Measurements from ENCODE around the gene ZNF296.
"Not testable (repeated sequence)": the region's sequence is repeated elsewhere in the genome, so short reads cannot be mapped to it uniquely, and the experiment has no call there.

ZNF296 gene

GRCh38 chr19:45110851-45111266 is 34.6 kb upstream of the ZNF296 start:
- no peak for TF ChIP-seq CTCF (IDR thresholded peaks at IDR 0.05; ENCODE audit: low read depth, low read length)
- no peak for DNase-seq (ENCODE audit: extremely low read depth, low read depth)

GRCh38 chr19:45107621-45108150 is 31.4 kb upstream of the ZNF296 start:
- no peak for DNase-seq (ENCODE audit: extremely low read depth, low read depth)
- no peak for TF ChIP-seq CTCF (IDR thresholded peaks at IDR 0.05; ENCODE audit: low read depth, low read length)

DNA sequence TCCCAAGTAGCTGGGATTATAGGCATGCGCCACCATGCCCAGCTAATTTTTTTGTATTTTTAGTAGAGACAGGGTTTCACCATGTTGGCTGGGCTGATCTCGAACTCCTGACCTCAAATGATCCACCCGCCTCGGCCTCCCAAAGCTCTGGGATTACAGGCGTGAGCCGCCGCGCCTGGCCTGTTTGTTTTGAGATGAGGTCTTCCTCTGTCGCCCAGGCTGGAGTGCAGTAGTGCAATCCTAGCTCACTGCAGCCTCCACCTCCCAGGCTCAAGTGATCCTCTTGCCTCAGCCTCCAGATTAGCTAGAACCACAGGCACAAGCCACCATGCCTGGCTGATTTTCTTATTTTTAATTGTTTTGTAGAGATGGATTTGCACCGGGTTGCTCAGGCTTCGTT is 30.1 kb upstream of the ZNF296 start:
- not testable (repeated sequence) for DNase-seq (ENCODE audit: extremely low read depth, low read depth)

- DNase-seq (ENCODE audit: extremely low read depth, low read depth): no peak
- TF ChIP-seq CTCF (IDR thresholded peaks at IDR 0.05; ENCODE audit: low read depth, low read length): no peak
Measured at GRCh38 chr19:45104658-45105349, 28.5 kb upstream of the ZNF296 start.

DNA sequence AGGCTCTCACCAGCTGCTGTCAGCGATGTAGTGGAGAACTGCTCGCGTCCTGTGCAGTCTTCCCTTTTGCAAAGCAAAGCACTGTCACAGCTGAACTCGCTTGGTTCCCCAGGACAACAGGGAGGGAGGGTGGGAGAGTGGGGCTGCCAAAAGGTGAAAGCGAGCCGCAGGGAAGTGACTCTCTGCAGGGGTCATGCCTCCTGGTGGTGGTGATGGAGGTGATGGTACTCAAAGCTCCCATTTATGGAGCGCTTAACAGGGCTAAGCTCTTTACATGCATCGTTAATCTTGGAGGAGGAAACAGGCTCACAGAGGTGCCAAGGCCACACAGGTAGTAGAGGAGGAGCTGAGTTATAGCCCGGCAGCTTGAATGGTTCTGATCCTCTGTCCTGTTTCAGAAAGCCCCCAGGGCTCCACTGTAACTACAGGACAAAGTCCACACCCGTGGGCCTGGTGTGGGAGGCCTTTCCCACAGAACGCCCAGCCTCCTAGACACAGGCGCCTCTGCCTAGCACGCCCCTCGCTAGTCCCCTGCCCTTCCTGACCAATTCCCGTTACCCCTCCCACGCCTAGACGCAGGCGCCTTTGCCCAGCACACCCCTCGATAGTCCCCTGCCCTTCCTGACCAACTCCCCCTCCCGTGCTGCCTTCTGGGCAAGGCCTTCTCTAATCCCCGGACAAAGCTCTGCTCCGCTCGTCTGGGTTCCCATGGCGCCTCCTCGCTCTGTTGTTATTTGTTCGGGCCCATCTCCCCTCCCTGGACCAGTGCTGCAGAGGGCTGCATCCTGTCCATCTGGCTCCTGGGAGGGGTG is 27.4 kb upstream of the ZNF296 start:
- no peak for DNase-seq (ENCODE audit: extremely low read depth, low read depth)

DNA sequence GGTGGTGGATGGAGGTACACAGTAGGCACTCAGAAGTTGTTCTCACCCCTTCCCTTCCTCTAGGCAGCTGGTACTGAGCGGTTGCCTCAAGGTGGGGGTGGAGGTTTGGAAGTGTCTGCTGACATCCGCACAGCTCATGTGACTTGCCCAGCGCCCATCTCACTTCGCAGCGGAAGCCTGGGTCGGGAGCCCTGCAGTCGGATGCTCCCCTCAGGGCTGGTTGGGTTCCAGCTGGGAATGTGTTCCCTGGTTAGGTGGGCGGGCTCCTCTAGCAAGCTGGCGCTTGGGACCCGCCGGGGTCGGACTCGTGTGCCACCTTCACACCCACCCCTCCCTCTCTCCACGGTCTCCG is 26.9 kb upstream of the ZNF296 start:
- no peak for DNase-seq (ENCODE audit: extremely low read depth, low read depth)
- no peak for TF ChIP-seq CTCF (IDR thresholded peaks at IDR 0.05; ENCODE audit: low read depth, low read length)

More for the DNA sequence above, 27.4 kb upstream of the ZNF296 start:
- no peak for TF ChIP-seq CTCF (IDR thresholded peaks at IDR 0.05; ENCODE audit: low read depth, low read length)

GRCh38 chr19:45102481-45102880 is 26.2 kb upstream of the ZNF296 start:
- DNase-seq (ENCODE audit: extremely low read depth, low read depth): no peak
- TF ChIP-seq CTCF (IDR thresholded peaks at IDR 0.05; ENCODE audit: low read depth, low read length): no peak

All from AG09319 (cell line).